GM12875 (cell line): ENCODE measurements around the gene DISC1.
"Not testable (repeated sequence)": the region's sequence is repeated elsewhere in the genome, so short reads cannot be mapped to it uniquely, and the experiment has no call there.

Source experiments
- H3K4me3 ChIP-seq: one replicate; pipeline ENCODE4 v1.5.1; 2011; ENCODE audit warnings: low read depth, low read length, control low read depth
- CTCF ChIP-seq: IDR thresholded peaks from 2 replicates; pipeline ENCODE4 v1.5.1; 2011; ENCODE audit warnings: low read depth, mild to moderate bottlenecking, control low read depth, inconsistent platforms, low read length, moderate library complexity, borderline replicate concordance; ENCODE audit not compliant: insufficient read depth

DISC1 gene

DNA sequence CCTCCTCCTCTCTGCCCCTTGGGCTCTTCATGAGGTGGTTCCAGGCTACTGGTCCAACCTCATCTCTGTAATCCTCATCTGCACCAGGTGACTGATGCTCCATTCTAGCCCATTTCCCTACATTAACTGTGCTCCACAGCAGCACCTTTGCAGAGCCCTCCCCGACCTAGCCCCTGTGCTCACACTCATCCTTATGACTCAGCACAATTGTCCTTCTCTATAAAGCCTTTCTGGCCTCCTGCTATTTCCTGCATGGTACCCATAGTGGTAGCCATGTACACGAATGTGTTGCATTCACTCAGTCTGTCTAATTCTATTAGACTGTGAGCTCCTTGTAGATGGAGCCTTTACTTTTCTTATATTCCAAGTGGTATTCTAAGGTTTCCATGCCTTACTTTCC is 339.0 kb downstream of the DISC1 start:
- TF ChIP-seq CTCF, result no peak
- no peak overlapping the region for H3K4me3 ChIP-seq

DNA sequence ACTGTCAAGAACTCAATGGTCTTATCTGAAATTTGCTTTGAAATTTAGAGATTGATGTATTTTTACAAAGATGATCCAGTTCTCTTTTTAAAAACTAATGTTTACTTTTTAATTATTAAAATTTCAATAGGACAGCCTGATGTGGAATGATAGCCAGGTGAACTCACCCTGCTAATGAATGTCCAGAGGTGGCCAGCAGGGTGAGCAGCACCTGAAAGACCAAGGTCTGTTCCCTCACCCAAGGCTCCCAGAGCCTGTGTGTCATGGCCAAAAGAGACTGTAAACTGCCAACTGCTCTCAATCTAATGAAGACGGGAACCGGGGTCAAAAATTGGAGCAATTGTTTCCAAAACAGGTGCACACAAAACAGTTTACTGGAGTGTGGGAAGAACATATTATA is 340.4 kb downstream of the DISC1 start:
- TF ChIP-seq CTCF, result no peak
- no peak overlapping the region for H3K4me3 ChIP-seq

DNA sequence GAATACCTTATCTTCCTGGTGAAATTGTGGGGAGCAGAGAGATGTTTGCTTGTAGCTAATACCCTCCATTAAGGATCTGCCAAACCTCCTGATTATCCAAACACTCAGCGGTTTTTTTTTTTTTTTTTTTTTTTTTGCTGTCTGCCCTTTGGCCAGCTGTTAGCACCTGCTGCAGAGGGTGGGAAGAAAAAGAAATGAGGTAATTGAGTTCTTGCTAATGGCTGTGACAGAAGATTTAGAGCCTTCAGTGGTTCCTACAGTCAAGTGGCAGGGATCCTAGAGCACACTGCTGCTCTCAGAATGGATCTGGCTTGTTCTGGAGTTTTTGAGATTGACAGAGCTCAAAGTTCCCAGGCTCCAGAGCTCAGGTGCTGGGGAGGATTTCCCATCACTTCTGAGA is 342.5 kb downstream of the DISC1 start:
- no peak for TF ChIP-seq CTCF
- no peak overlapping the region for H3K4me3 ChIP-seq

DNA sequence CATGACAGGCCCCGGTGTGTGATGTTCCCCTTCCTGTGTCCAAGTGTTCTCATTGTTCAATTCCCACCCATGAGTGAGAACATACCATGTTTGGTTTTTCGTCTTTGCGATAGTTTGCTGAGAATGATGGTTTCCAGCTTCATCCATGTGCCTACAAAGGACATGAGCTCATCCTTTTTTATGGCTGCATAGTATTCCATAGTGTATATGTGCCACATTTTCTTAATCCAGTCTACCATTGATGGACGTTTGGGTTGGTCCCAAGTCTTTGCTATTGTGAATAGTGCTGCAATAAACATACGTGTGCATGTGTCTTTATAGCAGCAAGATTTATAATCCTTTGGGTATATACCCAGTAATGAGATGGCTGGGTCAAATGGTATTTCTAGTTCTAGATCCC is 343.2 kb downstream of the DISC1 start:
- not testable (repeated sequence) for H3K4me3 ChIP-seq

GRCh38 chr1:231970684-231971083 is 344.1 kb downstream of the DISC1 start:
- no peak for TF ChIP-seq CTCF
- H3K4me3 ChIP-seq, result no peak overlapping the region

DNA sequence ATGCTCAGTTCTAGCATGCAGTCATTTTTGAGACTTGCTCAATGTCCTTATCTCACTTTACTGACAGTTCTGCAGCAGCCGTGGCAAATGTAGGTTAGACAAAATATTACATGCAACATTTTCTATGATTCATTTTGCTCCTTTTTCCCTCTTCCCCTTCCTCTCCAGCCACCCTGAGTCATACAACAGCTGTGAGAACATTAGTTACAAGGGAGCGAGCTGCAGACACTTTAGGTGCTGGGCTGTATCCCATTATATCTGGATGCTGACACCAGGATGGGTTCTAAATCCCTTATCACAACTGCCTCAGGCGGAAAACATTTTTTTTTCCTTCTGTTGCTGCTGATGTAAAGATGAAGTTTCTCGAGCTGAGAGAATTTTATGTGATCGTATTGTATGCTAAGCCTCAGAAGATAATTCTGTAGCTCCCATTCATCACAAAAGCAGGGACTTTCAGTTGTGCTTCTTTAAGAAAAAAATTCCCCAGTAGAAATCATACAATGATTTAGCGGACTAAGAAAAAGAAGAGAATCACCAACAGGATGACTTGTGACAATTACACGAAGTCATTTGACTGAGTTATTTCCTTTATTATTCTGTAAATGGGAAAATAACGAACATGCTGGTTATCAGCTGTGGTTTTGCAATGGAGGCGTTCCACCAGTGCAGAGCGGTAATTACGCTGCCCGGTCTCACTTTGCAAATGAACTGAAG is 345.0 kb downstream of the DISC1 start:
- no peak overlapping the region for H3K4me3 ChIP-seq
- no peak for TF ChIP-seq CTCF

DNA sequence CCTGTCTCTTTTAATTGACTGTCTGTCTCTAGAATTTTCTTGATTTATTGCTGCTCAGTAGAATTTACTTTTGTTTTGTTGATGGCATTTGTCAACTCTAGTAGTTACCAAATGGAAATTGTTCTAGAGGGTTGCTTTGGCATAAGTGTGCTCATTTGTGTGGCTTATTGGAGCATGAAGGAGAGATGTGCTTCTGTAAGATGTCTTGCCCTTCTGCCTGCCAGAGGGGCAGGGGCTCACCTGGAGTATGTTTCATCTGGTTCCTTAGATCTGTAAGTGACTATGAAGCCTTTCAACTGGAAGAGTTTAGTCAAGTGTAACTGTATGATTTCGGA is 345.5 kb downstream of the DISC1 start:
- TF ChIP-seq CTCF, result no peak
- no peak overlapping the region for H3K4me3 ChIP-seq

DNA sequence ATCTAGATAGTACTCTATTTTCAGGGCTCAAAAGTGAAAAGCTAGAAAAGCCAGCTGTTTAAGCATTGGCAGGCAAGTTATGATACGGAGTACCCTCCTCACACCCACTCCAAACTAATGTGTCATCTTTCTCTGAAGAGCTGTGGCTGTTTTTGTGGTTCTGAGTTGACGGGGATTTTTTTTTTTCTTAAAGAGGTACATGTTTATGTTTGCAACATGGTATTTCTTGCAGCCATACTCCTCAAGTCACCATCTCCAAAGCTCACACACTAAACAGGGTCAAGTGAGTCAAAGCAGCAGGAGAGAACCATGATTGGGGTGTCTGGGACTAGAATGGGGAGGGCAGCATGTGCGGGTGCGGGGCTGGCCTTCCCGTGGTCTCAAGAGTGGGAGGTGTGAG is 347.2 kb downstream of the DISC1 start:
- H3K4me3 ChIP-seq, result no peak overlapping the region
- TF ChIP-seq CTCF, result no peak
